CD14-positive monocyte (primary cell): ENCODE measurements around the gene MTUS2. TPM values are rescaled to one million over a fixed set of nuclear protein-coding genes. Genes with fewer than 3 reads are reported as not detected.

Source experiments
- DNase-seq, 3 donors: peaks; one replicate each; pipeline ENCODE4 v3.0.0-alpha.2; 2011 to 2022
- H2AFZ ChIP-seq: 2 replicates; pipeline ENCODE4 v1.6.0; 2012; ENCODE audit warnings: mild to moderate bottlenecking, low read depth, low read length, inconsistent platforms; ENCODE audit not compliant: insufficient read depth, poor library complexity, severe bottlenecking
- H3K27ac ChIP-seq, 2 donors: 1 replicate in 1 of 2; 2 replicates in 1 of 2; pipeline ENCODE4 v1.5.1; 2012 to 2013; ENCODE audit warnings: low read length in 2 of 2, control low read depth in 1 of 2, inconsistent platforms in 1 of 2, low read depth in 1 of 2, mild to moderate bottlenecking in 1 of 2
- H3K27me3 ChIP-seq, 2 donors: one replicate each; pipeline versions ENCODE4 v1.6.0 to v1.6.1; 2011 to 2013; ENCODE audit warnings: low read length in 2 of 2; ENCODE audit not compliant: control insufficient read depth in 2 of 2, insufficient read depth in 2 of 2
- H3K36me3 ChIP-seq, 2 donors: replicated peaks in 1 of 2; 1 replicate in 1 of 2; 2 replicates in 1 of 2; pipeline versions ENCODE4 v1.5.1 to v1.6.1; 2012 to 2013; ENCODE audit warnings: low read length in 2 of 2, control low read depth in 1 of 2, inconsistent platforms in 1 of 2, mild to moderate bottlenecking in 1 of 2; ENCODE audit not compliant: insufficient read depth in 2 of 2, control insufficient read depth in 1 of 2
- H3K4me1 ChIP-seq, 2 donors: 1 replicate in 1 of 2; 2 replicates in 1 of 2; pipeline versions ENCODE4 v1.5.1 to v1.6.1; 2012 to 2013; ENCODE audit warnings: low read length in 2 of 2, control low read depth in 1 of 2, inconsistent platforms in 1 of 2, mild to moderate bottlenecking in 1 of 2, moderate library complexity in 1 of 2; ENCODE audit not compliant: insufficient read depth in 2 of 2, control insufficient read depth in 1 of 2
- H3K4me2 ChIP-seq: replicated peaks from 2 replicates; pipeline ENCODE3; 2012; ENCODE audit warnings: low read length, moderate library complexity, mild to moderate bottlenecking; ENCODE audit not compliant: poor library complexity, severe bottlenecking; ENCODE audit errors: extremely low read depth
- H3K4me3 ChIP-seq, 3 experiments: fragments of 200-600 bp in 1 of 3; sonication (generic) in 1 of 3; replicated peaks in 1 of 3; 1 replicate in 2 of 3; 2 replicates in 1 of 3; pipeline ENCODE4 v1.5.1; 2011 to 2013; ENCODE audit warnings: low read length in 3 of 3, mild to moderate bottlenecking in 3 of 3, control low read depth in 2 of 3, low read depth in 2 of 3, inconsistent platforms in 1 of 3, moderate library complexity in 1 of 3
- H3K79me2 ChIP-seq: 2 replicates; pipeline ENCODE4 v1.6.0; 2012; ENCODE audit warnings: mild to moderate bottlenecking, control low read depth, inconsistent platforms, low read length, moderate library complexity; ENCODE audit not compliant: insufficient read depth
- H3K9ac ChIP-seq: 2 replicates; pipeline ENCODE4 v1.6.0; 2017; ENCODE audit warnings: low read length, mild to moderate bottlenecking; ENCODE audit not compliant: insufficient read depth, poor library complexity, severe bottlenecking
- H3K9me3 ChIP-seq, 2 donors: replicated peaks in 1 of 2; 1 replicate in 1 of 2; 2 replicates in 1 of 2; pipeline versions ENCODE4 v1.5.1 to v1.6.1; 2012 to 2013; ENCODE audit warnings: low read length in 2 of 2, control low read depth in 1 of 2; ENCODE audit not compliant: control insufficient read depth in 1 of 2, insufficient read depth in 1 of 2
- H4K20me1 ChIP-seq: 2 replicates; pipeline ENCODE4 v1.6.0; 2012; ENCODE audit warnings: mild to moderate bottlenecking, low read length, control low read depth, moderate library complexity; ENCODE audit not compliant: insufficient read depth
- H3K27ac Mint-ChIP-seq, 7 donors: one replicate each; pipeline ENCODE4 v1.8.0; 2020; ENCODE audit warnings: mild to moderate bottlenecking in 7 of 7, mixed read lengths in 7 of 7, moderate library complexity in 6 of 7, inconsistent platforms in 2 of 7
- H3K27me3 Mint-ChIP-seq, 3 donors: one replicate each; pipeline ENCODE4 v1.8.0; 2021 to 2022; ENCODE audit warnings: low read depth in 3 of 3, mild to moderate bottlenecking in 3 of 3, mixed read lengths in 3 of 3, moderate library complexity in 3 of 3, inconsistent platforms in 1 of 3
- H3K36me3 Mint-ChIP-seq, 2 donors: one replicate each; pipeline ENCODE4 v1.8.0; 2020; ENCODE audit warnings: mixed read lengths in 2 of 2, inconsistent platforms in 1 of 2, mild to moderate bottlenecking in 1 of 2
- H3K4me1 Mint-ChIP-seq: one replicate; pipeline ENCODE4 v1.8.0; 2020; ENCODE audit warnings: mild to moderate bottlenecking, mixed read lengths
- H3K4me3 Mint-ChIP-seq, 2 donors: one replicate each; pipeline ENCODE4 v1.8.0; 2020; ENCODE audit warnings: mild to moderate bottlenecking in 2 of 2, mixed read lengths in 2 of 2, moderate library complexity in 1 of 2
- H3K9me3 Mint-ChIP-seq, 7 donors: one replicate each; pipeline ENCODE4 v1.8.0; 2020 to 2022; ENCODE audit warnings: mixed read lengths in 7 of 7, mild to moderate bottlenecking in 6 of 7, moderate library complexity in 6 of 7, inconsistent platforms in 2 of 7
- WGBS: methylation state at CpG from one replicate; pipeline ENCODE4 v1.1.5; 2013; ENCODE audit warnings: missing lambda C conversion rate; ENCODE audit not compliant: insufficient coverage; 5-methylcytosine and 5-hydroxymethylcytosine counted together
- intact Hi-C, 2 donors: fragments of 100-400 bp; cut with micrococcal nuclease; formaldehyde crosslinking; loops; one replicate each; pipeline versions ENCODE4 v1.15.0 to v1.15.1; 2023
- polyA plus RNA-seq, 3 donors: library from polyadenylated mRNA; depleted of rRNA in 1 of 3; unstranded in 2 of 3; stranded (reverse) in 1 of 3; fragments of 300-500 nt in 2 of 3; fragments of >200 nt in 1 of 3; fragmentation: Illumina TruSeq in 2 of 3; gene quantifications; 1 replicate in 2 of 3; 2 replicates in 1 of 3; pipeline ENCODE4 v1.2.3, GENCODE V29; 2012 to 2021
- TF ChIP-seq, protein P1 (sequence below): fragments of 200-600 bp; IDR thresholded peaks from one replicate; pipeline ENCODE4 v1.8.0; 2022; ENCODE audit warnings: antibody characterized with exemption, mild to moderate bottlenecking

Gene MTUS2
- polyA plus RNA-seq, 3 donors: 0.04 TPM; not detected in 2

DNA sequence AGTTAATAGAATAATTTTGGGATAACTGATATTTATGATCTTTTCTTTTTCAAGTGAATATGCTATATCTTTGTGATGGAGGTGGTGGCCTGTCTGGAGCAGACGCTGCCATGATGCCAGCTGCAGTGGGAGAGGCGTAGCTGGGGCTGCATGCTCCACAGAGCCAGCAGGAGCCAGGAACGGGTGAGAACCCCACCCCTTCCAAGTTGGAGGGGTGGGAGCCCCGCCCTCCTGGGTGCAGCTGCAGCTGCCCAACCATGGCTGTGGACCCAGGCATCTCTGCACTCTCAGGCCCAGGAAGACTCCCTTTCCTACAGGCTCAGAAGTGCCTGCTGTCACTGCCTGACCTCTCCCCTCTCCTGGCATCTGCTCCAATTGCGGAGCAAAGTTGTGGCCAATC is 402.3 kb downstream of the MTUS2 start:
- peaks cover 9 to 44% (median 24%) of the 10 kb centered on the region in 7 donors for H3K9me3 Mint-ChIP-seq
- Histone ChIP-seq H3K27me3 (no peaks in the 10 kb centered on the region), H4K20me1 (no peaks in the 10 kb centered on the region), H3K79me2 (no peaks in the 10 kb centered on the region), H3K27ac (no peak overlapping the region), H3K9ac (no peak overlapping the region), H3K4me1 (no peaks in the 10 kb centered on the region), H3K4me2 (no peak overlapping the region), H2AFZ (no peak overlapping the region), H3K9me3 (peaks cover 24 to 29% of the 10 kb centered on the region in 2 donors), H3K36me3 (no peaks in the 10 kb centered on the region), H3K4me3 (no peak overlapping the region)
- no peak overlapping the region for H3K4me3 Mint-ChIP-seq
- no peaks in the 10 kb centered on the region for H3K4me1 Mint-ChIP-seq
- TF ChIP-seq, protein P1, sequence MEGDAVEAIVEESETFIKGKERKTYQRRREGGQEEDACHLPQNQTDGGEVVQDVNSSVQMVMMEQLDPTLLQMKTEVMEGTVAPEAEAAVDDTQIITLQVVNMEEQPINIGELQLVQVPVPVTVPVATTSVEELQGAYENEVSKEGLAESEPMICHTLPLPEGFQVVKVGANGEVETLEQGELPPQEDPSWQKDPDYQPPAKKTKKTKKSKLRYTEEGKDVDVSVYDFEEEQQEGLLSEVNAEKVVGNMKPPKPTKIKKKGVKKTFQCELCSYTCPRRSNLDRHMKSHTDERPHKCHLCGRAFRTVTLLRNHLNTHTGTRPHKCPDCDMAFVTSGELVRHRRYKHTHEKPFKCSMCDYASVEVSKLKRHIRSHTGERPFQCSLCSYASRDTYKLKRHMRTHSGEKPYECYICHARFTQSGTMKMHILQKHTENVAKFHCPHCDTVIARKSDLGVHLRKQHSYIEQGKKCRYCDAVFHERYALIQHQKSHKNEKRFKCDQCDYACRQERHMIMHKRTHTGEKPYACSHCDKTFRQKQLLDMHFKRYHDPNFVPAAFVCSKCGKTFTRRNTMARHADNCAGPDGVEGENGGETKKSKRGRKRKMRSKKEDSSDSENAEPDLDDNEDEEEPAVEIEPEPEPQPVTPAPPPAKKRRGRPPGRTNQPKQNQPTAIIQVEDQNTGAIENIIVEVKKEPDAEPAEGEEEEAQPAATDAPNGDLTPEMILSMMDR: no peak
- DNase-seq: no peak
- H3K27ac Mint-ChIP-seq: no peak overlapping the region
- WGBS: 91% methylated on average over 4 of the region's 5 CpGs
- H3K27me3 Mint-ChIP-seq: no peaks in the 10 kb centered on the region
- no peaks in the 10 kb centered on the region for H3K36me3 Mint-ChIP-seq
- intact Hi-C loops: no loop called here

DNA sequence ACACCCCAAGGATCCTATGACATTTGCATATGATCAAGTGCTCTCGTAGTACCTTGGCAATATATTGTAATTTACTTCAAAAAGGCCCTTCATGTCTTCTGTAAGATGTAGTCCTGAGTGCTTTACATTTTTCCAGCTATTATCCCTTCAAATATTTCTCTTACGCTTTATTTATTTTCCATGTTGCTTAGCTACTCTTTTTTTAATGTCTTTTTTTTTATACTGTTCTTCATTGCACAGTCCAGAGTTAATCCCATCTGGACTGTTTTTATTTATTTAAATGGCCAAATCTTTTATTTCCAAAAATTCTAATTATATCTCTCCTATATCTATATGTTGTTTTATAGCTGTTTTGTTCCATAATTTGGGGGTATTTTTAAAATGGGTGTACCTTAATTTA is 404.1 kb downstream of the MTUS2 start:
- Mint-ChIP-seq H3K9me3 (peaks cover 9 to 36% (median 22%) of the 10 kb centered on the region in 7 donors), H3K27ac (no peak overlapping the region)
- WGBS: no CpG with 5 or more reads among the region's 2 CpGs

More for the DNA sequence above, 404.1 kb downstream of the MTUS2 start:
- H3K79me2 ChIP-seq: no peaks in the 10 kb centered on the region
- no peak overlapping the region for H3K4me2 ChIP-seq
- no peaks in the 10 kb centered on the region for H3K4me1 ChIP-seq
- no peaks in the 10 kb centered on the region for H3K27me3 ChIP-seq
- H3K9ac ChIP-seq: no peak overlapping the region
- Mint-ChIP-seq H3K36me3 (no peaks in the 10 kb centered on the region), H3K27me3 (peaks cover 0 to 1% (median 0%) of the 10 kb centered on the region in 3 donors), H3K4me1 (no peaks in the 10 kb centered on the region), H3K4me3 (no peak overlapping the region)
- no peak overlapping the region for H3K27ac ChIP-seq
- H3K36me3 ChIP-seq: no peaks in the 10 kb centered on the region
- H3K4me3 ChIP-seq: no peak overlapping the region
- intact Hi-C loops: no loop called here
- H3K9me3 ChIP-seq: peaks cover 24 to 26% of the 10 kb centered on the region in 2 donors
- no peak for DNase-seq
- H2AFZ ChIP-seq: no peak overlapping the region
- TF ChIP-seq, protein P1: no peak
- no peaks in the 10 kb centered on the region for H4K20me1 ChIP-seq
